HG03280 (cell line): ENCODE measurements around the gene LDHAL6B.

ENCODE experiments used
- ATAC-seq: cut with Tn5 transposase; IDR thresholded peaks from one replicate; pipeline ENCODE4 v1.9.1; 2021; ENCODE audit warnings: mild to moderate bottlenecking, moderate library complexity; ENCODE audit not compliant: unreplicated experiment

LDHAL6B gene

DNA sequence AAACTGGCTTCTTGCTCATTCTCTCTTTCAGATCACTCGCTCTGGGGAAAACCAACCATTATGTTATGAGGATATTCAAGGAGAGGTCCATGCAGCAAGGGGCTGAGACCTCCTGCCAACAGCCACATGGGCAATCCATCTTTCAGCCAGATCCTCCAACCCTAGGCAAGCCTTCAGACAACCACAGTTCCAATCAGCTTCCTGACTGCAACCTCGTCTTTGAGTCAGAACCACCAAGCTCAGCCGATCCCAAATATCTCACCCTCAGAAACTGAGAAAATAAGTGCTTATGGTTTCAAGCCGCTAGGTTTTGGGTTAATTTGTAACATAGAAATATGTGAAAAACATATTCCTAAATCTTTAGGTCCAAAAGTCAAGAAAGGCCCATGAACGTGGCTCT lies 10.3 kb downstream of the LDHAL6B start:
- ATAC-seq, result no peak

DNA sequence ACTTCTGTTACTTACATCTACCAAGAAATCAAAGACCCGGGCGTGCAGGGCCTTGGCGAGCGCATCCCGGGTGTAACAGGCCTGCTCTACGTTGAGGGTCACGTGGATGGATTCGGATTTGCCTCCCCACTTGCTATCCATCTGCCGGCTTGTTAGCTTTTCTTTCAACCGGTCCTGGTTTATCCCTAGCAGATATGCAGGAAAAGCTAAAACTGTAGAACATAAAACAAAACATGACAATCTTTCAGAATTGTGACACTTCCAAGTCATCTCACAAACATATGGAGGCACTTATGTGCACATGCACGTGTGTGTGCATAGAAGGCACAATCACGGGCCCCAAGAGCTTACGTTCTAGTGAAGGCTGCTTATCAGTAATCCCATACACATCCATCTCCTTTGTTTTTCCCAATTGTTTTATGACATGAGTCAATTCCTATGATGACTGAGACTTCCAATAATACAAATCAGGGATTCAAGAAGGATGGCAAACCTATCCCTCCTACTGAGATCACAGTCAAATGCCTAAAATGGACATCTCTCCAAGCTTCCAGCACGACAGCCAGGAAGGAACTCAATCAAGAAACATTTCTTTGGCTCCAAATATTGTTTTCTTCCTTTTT lies 11.3 kb downstream of the LDHAL6B start:
- ATAC-seq, result no peak

DNA sequence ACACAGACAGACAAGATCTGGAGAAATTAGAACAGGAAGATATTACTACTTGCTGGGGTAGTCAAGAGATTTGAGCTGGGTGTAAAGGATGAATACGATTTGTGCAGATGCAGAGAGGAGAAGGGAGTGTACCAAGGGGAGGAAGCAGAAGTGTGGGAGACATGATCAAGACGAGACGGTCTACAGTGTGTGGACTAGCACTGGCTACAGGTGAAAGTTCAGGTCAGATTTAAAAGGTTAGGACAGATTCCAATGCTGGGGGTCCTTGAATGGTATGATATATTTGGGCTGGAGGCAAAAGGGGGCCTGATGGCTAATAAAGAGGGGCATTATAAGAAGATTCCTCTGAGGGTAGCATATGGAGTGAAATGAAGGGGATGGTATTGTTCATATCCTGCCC lies 12.1 kb downstream of the LDHAL6B start:
- ATAC-seq, result no peak

DNA sequence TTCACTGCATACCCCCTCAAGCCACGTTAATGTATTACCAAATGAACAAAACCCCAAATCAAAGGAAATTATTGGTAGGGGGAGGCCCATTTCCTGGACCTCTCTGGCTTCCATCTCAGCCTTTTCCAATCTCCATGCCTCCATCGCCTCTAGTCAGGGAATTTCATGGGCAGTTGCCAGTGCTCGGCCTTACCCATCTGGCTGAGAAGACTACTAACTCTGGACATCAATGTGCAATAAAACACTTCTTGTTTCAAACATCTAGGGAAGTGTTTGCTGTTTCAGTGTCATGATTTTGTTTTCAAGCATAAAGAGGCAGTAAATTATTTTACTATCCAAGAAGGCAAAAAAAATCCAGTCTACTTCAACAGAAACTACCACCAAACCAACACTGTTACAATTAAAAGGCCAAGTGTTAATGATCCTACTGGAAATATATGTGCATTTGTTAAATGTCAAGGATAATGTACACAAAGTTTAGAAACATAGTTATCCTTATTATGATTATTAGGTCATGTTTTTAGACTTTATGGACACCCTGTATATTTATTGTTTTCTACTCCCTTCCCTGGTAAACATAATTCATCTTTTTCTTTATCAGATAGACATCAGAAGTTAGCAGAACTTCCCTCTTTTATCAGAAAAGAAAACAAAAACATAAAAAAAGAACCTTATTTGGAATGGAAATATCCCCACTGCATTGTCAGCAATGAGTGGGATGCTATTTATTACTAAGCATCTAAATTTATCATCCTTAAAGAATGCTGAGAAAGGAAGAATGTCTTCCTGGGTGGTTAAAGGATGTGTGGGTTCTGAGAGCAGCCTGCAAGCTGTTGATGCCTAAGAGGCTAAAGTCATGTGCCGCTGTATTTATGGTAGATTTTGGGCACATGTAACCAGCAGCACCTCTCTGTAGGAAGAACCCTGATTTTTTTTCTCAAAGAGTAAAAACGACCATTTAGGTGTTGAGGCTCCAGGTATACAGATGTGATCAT lies 15.2 kb downstream of the LDHAL6B start:
- no peak for ATAC-seq

DNA sequence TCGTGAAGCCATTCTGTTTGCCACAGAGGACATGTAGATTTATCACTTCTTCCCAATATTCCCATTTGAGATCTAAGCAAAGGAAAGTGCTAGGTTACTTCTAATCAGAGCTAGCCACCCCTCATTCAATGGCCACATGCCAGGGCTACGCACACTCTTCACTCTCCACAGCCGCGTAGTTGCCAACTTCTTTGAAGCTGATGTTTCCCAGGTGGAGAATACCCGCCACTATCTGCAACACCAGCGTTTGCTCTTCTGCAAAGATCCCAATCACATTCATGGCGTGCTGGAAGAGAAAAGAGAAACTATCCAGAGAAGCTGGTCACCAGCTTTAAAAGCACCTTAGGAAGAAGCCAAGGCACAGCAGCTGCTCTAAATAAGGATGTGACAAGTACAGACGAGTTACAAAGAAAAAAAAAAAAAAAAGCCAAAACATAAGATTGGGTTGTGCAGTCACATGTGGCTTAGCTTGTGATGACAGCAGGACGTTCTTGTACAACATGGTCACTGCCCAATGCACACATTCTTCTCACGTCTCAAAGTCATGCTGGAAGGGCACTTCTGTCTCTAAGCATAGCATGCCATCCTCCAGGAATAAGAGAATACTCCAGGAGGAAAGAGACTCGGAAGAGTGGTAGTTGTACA lies 16.4 kb downstream of the LDHAL6B start:
- no peak for ATAC-seq

DNA sequence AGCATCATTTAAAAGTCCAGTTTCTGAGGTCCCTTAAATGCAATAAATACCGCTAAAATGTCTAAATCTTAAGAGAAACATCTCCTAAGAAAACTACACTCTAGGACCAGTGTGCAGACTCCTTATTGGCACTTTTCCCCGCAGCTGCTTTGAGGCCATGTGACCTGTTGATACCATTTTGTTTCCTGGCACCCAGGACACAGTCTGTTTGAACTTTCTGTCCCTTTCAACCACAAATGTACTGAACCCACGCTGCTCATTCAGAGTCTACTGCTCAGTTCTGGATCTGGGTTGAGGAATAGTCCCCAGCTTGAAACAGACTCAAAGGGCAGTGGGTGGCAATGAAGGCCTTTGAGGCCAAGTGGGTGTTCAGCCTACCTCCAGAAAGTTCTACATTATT lies 17.1 kb downstream of the LDHAL6B start:
- ATAC-seq, result no peak

DNA sequence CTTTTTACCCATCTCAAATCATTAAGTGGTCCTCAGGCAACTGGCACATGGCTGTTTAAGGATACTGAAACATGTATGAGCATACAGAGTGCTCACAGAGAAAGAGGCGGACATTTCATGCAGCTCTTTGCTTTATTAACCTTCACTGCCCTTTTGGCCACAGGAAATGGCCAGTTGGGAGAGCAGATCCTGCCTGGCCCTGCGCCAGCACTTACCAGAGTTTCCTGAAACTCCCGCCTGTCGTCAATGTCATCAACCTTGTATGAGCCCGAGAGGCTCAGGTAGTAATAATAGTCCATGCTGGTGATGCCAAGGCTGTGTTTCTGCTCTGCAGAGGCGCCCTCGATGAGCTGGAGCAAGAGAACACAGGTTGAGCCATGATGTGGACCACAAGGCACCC lies 17.8 kb downstream of the LDHAL6B start:
- no peak for ATAC-seq

DNA sequence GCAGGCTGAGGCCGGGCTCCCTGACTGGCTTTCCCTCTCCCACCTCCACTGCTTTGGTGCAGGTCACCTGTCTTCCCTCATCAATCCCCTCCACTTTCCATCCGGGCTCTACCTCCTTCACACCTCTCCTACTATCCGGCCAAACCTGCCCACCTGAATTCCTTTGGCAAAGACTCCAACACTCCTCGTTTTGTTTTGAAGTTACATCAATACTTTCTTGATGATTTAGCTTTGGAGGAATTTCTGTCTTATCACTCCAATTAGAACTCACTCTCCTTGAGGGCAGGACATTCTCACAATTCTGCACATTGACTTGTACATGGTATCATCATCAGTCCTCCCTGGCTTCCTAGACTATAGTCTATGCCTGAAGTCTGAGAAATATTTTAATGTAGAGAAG lies 20.4 kb downstream of the LDHAL6B start:
- ATAC-seq, result no peak

DNA sequence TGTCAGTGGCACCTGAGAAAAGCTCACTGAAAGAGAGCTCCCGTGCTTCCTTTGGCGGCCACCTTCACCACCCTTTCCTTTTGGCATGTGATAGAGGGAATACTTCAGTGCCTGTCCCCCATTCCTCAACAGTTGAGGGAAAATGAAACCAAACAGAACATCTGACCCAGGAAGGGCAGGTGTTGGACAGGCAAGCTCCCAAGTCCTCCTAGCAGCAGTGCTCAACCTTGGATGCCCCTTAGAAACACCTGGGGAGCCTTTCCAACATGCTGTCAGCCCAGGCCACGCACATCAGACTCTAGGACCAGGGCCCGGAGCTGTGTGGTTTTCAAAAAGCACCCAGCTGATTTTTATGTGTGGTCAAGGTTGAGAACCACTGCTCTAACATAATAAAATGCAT lies 22.4 kb downstream of the LDHAL6B start:
- no peak for ATAC-seq

DNA sequence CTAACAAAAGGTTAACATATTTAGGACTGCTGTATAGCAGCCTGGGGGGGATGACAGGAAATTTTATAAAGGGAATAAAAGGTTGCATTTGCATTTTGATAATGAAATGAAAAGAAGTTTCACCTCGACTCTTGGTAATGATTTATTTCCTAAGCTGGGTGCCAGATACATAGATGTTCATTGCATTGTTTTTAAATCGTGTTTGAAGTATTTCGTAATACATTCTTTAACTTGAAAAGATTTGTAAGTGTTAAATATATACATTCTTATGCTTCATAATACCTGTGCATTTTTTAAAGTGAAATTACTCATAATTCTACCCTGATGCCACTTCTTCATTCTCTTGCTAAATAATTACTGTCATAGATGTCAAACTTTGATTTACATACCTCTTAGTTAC lies 22.8 kb downstream of the LDHAL6B start:
- ATAC-seq, result no peak

DNA sequence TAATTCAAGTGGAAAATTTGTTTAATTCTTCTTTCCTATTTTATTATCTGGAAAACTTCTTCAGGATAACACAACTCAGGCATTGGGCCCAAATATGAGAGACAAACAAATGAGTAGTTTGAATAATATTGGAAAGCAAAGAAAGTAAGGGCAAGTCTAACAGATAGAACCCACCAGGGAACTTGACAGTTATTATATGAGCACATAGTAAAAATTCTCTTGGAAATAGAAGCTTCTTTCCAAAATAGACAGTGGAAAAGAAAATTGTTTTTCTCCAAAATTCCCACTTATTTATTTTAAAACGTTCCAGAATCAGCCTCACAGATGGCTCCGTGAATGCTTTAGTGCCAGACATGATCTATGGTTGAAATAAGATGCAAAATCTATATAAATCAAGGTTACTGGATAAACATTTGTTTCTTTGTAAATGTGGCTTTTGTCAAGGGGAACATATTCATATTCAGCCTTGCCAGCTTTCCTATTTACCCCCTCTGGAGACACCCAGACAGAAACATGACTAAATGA lies 23.9 kb downstream of the LDHAL6B start:
- ATAC-seq, result no peak

DNA sequence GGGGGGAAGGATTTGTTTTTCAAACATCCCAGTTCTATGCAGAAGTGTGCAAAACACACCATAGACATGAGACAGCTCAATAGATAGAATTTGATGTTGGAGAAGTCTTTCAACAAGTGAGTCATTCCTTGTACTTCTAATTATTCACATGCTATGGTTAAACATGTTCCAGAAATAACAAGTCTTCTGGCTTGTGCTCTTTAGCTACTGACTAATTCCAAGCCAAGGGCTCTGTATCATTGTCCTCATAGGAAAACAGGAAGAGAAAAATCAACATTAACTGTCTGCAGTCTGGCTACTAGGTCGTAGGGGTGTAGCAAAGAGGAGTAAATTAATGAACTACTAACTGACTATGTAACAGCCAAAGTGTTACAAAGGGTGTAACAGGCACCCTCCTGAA lies 25.8 kb downstream of the LDHAL6B start:
- ATAC-seq, result no peak

DNA sequence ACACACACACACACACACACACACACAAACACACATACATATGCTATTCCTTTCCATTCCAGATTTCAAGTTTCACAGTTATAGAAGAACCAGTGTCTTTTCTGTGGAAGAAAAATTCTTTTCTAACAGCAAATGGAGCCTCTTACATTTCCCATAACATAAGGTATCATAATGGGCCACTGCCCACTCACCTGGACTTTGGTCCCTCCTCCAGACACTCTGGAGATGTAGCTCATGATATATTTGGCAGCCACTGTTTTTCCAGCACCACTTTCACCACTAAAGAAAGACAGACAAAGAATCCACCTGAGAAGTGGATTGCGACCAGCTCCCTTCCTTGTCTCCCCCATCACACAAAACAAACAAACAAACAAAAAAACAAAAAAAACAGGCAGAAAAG lies 29.8 kb downstream of the LDHAL6B start:
- ATAC-seq, result no peak

DNA sequence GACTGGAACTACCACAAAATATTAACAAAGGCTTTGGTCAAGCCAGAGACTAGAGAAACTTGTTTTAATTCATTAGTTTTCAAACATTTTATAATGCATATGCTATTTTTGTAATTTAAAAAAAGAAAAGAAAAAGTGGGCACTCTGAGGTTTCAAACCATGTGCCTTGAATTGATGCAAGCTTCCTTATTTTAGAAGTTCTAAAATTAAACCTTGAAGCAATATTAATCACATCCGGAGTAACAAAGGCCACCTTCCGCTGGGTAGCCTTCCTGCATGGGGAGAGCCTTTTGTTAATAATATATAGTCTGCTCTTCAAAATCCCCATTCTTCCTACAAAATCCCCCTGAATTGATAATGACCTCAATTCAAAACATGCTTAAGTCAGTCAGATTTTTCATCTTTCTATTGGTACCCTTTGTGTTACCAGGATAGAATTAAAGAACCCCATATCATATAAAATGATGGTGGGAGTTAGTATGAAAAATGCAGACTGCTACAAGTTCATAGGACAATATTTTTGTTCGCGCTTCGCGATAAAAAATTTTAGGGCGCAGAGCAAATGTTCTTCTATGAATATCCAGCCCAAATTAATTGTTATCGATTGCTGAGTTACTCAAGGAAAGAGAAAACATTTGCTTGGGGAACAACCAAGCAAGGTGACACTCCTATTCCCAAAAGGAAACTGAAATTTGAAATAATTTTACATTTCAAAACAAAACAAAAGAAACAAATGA lies 30.6 kb downstream of the LDHAL6B start:
- ATAC-seq, result peak; percentile 61

DNA sequence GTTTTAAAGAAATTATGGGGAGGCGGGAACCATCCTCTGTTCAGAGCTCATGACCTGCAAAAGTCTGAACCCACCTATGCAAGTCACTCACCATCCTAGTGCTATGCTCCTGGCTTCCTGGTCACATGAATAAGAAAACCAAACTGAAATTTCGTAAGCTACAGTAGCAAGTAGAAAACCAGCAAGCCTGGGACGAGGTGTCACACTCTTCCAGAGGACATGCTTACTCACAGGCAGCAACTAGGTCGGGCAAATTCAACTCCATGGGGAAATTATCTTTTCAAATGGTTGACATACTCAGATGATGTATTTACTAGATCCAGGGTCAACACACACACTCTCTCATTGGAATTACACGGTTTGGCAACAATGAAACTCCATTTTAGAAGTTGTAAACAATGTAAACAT lies 31.3 kb downstream of the LDHAL6B start:
- peak; percentile 57 for ATAC-seq

DNA sequence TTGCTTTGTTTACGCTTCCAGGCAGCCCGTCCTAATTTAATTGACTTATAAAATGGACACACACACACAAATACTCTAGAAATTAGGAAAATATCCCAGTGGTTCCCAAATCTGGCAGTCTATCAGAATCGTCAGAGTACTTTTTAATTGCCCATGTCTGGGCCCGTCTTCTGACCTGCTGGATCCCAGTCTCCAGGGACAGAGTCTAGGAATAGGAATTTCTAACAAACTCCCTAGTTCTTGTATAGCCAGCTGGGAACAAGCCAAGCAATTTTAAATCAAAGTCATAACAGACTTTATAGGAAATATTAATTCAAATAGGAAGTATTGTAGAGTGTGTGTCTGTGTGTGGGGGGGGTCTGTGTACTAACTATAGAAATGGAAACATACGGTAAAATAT lies 33.4 kb downstream of the LDHAL6B start:
- no peak for ATAC-seq

DNA sequence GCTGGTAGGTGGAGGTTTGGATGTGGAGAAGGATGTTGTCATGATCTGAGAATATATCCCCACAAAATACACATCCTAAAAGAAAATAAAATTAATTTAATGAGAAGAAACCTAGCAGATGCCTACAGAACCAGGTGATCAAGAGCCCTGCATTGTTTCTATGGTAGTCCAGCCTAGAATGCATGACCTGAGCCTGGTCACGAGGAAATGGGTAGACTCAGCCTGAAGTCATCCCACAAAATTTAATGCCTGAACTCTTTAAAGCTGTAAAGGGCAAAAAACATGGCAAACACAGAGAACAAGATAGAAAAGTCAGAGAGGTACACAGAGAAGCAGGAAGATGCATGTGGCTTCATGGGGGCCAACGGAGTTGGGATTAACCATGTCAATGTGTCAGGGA lies 36.0 kb downstream of the LDHAL6B start:
- ATAC-seq, result no peak

DNA sequence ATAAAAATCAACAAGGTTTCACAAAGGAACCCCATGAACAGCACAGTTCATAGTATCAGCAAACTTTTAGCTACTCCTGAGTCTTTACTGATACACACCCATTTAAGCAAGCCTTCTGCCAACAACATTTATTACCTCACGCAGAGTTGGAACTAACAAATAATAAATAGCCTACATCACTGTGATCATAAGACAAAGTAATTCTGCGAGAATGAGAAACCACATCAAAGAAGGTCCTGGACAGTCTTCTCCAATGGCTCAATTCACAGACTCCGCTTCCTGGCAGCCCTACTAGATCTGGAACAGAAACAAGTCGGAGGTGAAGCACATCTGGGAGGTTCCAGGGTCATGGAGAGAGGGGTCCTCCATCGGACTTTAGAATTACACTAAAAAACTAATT lies 37.0 kb downstream of the LDHAL6B start:
- no peak for ATAC-seq

DNA sequence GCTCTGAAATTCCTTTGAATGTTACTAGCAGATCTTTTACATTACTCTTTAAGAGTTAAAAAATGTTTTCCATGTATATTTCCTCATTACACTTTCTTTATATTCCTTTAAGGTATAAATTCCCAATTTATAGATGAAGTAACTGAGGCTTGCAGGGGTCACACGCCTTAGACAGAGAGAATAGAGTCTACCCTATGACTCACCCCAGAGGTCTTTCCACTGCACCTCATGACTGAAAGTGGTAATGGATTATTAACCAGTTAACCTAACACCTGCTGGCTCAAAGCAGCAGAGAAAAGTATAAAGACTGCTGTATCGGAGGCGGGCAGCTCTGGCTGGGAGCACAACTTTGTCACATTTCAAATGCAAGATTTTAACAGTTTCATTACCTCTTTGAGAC lies 37.7 kb downstream of the LDHAL6B start:
- peak; percentile 81 for ATAC-seq

DNA sequence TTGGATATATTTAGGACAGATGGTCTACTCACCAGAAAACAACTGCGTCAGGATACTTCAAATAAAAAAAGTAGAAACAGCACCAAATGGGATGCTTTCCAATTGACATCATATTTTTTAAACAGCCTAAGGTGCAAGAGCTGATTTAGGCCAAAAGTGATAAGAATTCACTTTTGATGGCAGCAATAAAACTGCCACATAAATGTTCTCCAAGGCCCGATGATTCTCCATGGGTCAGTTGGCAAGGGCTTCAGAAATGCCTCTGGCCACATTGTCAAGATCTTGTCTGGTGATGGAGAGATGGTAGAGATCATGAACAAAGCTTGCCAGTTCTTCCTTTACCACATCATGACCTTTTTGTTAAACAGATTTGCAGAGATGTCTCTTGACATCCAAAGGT lies 38.9 kb downstream of the LDHAL6B start:
- no peak for ATAC-seq

DNA sequence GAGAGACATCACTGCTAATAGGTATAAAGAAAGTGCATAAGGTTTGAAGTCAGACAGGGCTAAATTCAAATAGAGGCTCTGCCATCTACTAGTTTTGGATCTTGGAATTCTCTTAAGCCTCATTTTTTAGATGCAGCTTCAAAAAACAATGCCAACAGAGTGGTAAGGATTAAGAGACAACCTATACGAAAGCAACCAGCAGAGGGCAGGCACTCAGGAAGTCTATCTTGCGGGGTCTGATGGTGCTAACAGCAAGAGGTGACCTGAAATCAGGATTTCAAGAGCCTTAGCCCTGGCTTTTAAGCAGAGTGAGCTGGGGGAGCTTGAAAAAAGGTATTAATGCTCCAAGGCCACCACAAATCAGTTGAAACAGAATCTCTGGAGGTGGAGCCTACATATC lies 40.7 kb downstream of the LDHAL6B start:
- ATAC-seq, result no peak
